HG03439 (cell line): ENCODE results near the gene ARHGEF12.

Experiments used
- ATAC-seq: cut with Tn5 transposase; IDR thresholded peaks from one replicate; pipeline ENCODE4 v1.9.1; 2021; ENCODE audit warnings: mild to moderate bottlenecking, moderate library complexity; ENCODE audit not compliant: unreplicated experiment

Gene ARHGEF12

GRCh38 chr11:120385655-120386054, 49.4 kb downstream of the ARHGEF12 start:
- ATAC-seq: no peak

- no peak for ATAC-seq
Measured at GRCh38 chr11:120386318-120386717, 50.1 kb downstream of the ARHGEF12 start.

DNA sequence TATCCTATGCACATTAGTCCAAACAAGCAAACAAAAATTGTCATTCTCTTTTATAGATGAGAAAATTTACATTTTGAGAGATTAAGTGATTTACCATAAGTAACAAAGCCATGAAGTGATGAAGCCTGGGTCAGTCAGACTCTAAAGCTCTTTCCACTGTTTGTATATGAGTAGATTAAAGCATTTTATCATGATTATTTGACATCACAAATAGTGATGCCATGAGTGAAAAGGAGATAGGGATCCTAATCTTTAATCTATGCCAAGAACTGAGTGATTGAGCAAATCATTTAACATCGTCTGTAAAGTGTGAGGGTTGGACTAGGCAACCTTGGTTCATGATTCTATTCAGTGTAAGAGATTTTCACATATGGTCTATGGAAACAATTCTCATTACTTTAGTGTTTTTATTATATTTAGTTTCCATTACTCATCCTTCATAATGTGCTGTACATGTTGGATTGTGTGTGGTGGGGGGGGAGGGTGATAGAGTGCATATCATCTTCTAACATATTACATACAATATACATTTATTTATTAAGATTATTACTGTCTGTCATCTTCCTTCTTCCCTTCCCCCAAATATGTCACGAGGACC, 50.7 kb downstream of the ARHGEF12 start:
- ATAC-seq: no peak

- no peak for ATAC-seq
Measured at GRCh38 chr11:120388261-120388660, 52.0 kb downstream of the ARHGEF12 start.

DNA sequence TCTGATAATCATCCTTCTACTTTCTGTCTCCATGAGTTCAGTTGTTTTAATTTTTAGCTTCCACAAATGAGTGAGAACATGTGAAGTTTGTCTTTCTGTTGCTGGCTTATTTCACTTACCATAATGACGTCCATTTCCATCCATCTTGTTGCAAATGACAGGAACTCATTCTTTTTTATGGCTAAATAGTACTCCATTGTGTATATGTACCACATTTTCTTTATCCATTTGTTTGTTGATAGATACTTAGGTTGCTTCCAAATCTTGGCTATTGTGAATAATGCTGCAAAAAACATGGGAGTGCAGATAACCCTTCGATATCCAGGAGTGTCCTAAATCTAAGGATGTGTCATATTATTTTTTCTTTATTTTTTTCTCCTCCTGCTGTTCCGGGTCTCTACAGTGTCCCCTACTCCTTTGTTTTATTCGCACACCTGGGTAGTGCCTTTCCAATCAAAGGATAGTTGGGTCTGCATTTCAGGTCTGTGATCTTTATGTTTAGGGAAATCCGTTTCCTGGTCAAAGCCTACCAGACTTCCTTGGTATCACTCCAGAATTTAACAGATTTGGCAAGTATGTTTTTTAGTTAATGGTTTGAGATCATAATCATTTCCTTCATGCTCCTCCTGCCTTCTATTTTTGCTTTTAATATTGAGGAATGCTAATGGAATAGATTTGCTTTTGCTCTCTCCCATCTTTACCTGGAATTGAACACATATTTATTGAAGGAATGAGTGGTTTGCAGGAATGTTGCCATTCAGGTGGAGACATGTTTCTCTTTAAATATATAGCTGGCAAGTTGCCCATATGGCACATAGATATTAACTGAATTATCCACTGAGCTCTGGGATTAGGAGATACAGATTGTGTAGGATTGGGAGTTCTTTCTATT, 53.7 kb downstream of the ARHGEF12 start:
- no peak for ATAC-seq

DNA sequence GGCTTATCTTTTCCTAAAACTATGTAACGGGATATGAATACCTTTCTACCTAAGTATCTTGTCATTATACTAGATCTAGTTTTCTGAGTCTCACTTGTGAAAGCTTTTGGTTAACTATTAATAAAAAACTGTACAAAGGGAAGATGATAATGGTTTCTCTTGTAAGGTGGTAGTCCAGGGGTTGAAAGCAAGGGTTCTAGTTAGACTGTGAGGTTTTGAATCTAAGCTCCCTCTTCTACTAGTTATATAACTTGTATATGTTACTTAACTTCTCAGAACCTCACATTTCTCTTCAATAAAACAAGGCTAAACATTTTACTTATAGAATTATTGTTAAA, 54.3 kb downstream of the ARHGEF12 start:
- no peak for ATAC-seq

GRCh38 chr11:120391292-120391691, 55.1 kb downstream of the ARHGEF12 start:
- no peak for ATAC-seq

DNA sequence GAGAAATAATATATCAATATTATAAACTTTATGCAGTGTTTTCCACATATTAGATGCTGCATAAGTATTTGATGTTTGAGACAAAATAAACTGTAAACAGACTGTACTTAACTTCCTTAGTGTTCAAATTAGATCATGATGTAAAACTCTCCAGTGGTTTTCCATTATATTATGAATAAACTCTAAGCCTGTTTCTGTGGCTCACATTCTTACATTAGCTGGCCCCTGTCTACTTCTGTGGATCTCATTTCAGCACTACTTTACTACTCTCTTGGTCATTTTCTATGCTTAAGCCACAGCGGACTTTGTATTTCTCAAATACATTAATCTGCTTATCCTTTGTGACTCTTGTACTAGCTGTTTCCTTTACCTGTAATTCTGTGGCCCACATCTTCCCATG, 55.6 kb downstream of the ARHGEF12 start:
- ATAC-seq: no peak

DNA sequence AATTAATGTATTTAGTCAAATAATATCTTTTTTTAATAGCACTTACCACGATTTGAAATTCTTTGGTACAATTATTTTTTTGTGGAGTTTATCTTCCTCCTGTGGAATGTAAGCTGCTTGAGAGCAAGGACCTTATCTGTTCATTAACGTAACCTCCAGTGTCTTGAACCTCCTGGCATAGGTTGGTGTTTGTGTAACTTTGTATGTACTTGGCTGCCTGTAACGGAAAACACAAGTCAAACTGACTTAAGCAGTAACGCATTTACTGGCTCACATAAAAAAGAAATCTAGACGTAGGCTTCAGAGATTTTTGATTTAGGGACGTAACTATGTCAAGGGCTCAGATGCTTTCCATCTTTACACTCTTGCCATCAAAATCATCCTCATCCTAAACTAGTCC, 56.1 kb downstream of the ARHGEF12 start:
- no peak for ATAC-seq

- ATAC-seq: no peak
Measured at GRCh38 chr11:120392793-120393192, 56.6 kb downstream of the ARHGEF12 start.

DNA sequence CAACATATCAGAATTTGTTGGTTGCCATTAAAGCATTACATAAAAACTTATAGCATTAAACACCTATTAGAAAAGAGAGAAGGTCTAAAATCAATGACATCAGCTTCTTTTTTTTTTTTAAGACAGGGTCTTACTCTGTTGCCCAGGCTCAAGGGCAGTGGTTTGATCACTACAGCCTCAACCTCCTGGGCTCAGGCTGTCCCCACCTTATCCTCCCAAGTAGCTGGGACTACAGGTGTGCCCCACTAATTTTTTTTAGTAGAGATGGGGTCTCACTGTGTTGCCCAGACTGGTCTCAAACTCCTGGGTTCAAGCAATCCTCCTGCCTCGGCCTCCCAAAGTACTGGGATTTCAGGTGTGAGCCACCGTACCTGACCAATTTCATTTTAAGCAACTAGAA, 57.9 kb downstream of the ARHGEF12 start:
- no peak for ATAC-seq

GRCh38 chr11:120395778-120396177, 59.6 kb downstream of the ARHGEF12 start:
- no peak for ATAC-seq

DNA sequence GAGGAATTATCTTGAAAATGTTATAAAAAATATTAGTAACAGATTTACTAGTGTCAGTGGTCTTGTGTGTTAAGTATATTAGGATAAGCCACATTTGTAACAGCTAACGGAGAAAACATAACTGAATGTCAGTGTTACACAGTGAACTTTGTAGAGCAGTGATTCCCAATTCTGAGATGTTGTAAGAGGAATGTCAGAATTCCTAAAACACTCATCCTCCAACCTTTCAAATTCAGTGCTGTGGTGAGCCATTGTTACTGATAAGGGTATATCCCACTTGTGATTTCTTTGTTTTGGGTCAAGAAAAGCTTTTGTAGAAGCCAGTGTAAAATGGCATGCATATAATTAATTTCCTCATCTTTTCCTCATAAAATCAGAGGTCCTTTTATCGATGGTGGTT, 61.9 kb downstream of the ARHGEF12 start:
- no peak for ATAC-seq

GRCh38 chr11:120399307-120399706, 63.1 kb downstream of the ARHGEF12 start:
- no peak for ATAC-seq

GRCh38 chr11:120400564-120401364, 64.6 kb downstream of the ARHGEF12 start:
- no peak for ATAC-seq

- no peak for ATAC-seq
Measured at GRCh38 chr11:120401506-120401905, 65.3 kb downstream of the ARHGEF12 start.

- no peak for ATAC-seq
Measured at GRCh38 chr11:120403966-120404365, 67.8 kb downstream of the ARHGEF12 start.

DNA sequence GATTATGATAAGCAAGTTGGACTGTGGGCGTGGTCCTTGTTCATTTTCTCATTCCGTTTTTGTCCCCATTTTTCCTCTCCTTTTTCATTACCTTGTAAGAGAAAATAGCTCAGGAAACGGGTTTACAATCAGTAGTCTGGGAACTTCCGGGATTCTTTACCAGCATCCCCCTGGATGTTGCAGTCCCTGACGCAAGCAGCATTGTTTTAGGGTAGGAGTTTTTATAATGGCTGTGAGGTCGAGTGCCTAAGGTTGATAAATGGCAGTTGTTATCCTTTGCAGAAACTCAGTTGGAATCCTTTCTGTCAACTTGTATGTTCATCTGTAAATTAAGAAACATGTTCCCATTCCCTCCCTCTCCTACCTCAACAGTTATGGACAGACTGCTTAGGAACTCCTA, 68.3 kb downstream of the ARHGEF12 start:
- no peak for ATAC-seq

GRCh38 chr11:120409655-120410054, 73.4 kb downstream of the ARHGEF12 start:
- ATAC-seq: no peak

GRCh38 chr11:120410622-120411380, 74.6 kb downstream of the ARHGEF12 start:
- no peak for ATAC-seq

DNA sequence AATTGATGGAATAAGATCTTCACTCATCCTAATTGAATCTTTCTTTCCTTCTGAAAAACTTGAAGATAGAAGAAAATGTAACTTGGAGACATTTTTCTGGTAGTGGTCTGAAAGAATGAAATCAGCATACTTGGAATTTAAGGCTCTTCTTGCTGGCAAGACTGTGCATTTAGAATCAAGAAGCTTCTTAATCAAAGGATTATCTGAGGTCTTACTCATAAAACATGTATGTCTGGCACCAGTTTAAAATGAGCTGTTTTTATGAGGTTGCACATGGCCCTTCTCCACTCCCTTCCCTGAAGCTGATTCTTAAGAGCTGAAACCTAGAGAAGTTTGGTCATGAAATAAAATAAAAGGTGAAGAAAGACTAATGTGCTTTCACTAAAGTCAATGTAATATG, 77.3 kb downstream of the ARHGEF12 start:
- no peak for ATAC-seq
